Transverse colon (tissue), 3 donors: Measurements from ENCODE around the gene CHMP4A.

ENCODE experiments used
- CTCF ChIP-seq, 5 experiments: fragments of 200-600 bp in 3 of 5; fragments of 450-650 bp in 2 of 5; sonication (generic) in 3 of 5; IDR thresholded peaks; 1 replicate in 2 of 5; 2 replicates in 3 of 5; pipeline ENCODE4 v1.5.1; 2016 to 2017; ENCODE audit warnings: antibody characterized with exemption in 5 of 5, inconsistent platforms in 3 of 5, mild to moderate bottlenecking in 2 of 5, moderate library complexity in 1 of 5
- EP300 ChIP-seq: sonication (generic); formaldehyde crosslinking; IDR thresholded peaks from one replicate; pipeline ENCODE4 v1.6.1; 2017; ENCODE audit warnings: antibody characterized with exemption, low read depth
- POLR2A ChIP-seq: fragments of 450-650 bp; IDR thresholded peaks from one replicate; pipeline ENCODE4 v1.6.1; 2016; ENCODE audit warnings: antibody characterized with exemption, mild to moderate bottlenecking, moderate library complexity

GRCh38 chr14:24172261-24172860 lies 40.9 kb downstream of the CHMP4A start:
- TF ChIP-seq CTCF (IDR thresholded peaks at IDR 0.05), result no peak
- no peak for TF ChIP-seq POLR2A
- no peak for TF ChIP-seq EP300
